Measurements from ENCODE around the gene SLC17A7.

- TF ChIP-seq CTCF (IDR thresholded peaks at IDR 0.05) (no peak), EP300 (IDR thresholded peaks at IDR 0.05) (no peak)
These were observed 47.7 kb upstream of the SLC17A7 start for GRCh38 chr19:49488863-49489537.

Measured in ovary (tissue), 3 donors.